ENCODE data around the gene BMPR1B.

BMPR1B gene

GRCh38 chr4:94944726-94945125, 187.0 kb downstream of the BMPR1B start:
- TF ChIP-seq, protein P1, sequence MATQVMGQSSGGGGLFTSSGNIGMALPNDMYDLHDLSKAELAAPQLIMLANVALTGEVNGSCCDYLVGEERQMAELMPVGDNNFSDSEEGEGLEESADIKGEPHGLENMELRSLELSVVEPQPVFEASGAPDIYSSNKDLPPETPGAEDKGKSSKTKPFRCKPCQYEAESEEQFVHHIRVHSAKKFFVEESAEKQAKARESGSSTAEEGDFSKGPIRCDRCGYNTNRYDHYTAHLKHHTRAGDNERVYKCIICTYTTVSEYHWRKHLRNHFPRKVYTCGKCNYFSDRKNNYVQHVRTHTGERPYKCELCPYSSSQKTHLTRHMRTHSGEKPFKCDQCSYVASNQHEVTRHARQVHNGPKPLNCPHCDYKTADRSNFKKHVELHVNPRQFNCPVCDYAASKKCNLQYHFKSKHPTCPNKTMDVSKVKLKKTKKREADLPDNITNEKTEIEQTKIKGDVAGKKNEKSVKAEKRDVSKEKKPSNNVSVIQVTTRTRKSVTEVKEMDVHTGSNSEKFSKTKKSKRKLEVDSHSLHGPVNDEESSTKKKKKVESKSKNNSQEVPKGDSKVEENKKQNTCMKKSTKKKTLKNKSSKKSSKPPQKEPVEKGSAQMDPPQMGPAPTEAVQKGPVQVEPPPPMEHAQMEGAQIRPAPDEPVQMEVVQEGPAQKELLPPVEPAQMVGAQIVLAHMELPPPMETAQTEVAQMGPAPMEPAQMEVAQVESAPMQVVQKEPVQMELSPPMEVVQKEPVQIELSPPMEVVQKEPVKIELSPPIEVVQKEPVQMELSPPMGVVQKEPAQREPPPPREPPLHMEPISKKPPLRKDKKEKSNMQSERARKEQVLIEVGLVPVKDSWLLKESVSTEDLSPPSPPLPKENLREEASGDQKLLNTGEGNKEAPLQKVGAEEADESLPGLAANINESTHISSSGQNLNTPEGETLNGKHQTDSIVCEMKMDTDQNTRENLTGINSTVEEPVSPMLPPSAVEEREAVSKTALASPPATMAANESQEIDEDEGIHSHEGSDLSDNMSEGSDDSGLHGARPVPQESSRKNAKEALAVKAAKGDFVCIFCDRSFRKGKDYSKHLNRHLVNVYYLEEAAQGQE (IDR thresholded peaks at IDR 0.05; ENCODE audit: insufficient read depth in 1 of 2, low read depth in 2 of 2, low read length in 2 of 2), result no peak
- TF ChIP-seq SIN3A (IDR thresholded peaks at IDR 0.05; ENCODE audit: borderline replicate concordance, insufficient read depth, low read length) (no peak), FOXP2 (optimal IDR thresholded peaks at IDR 0.05; ENCODE audit: borderline replicate concordance, extremely low read depth, extremely low read length, insufficient read depth) (no peak), TAF1 (IDR thresholded peaks at IDR 0.05; ENCODE audit: borderline replicate concordance, insufficient read depth, low read length) (no peak), POLR2AphosphoS5 (IDR thresholded peaks at IDR 0.05; ENCODE audit: low read depth, low read length) (no peak)

GRCh38 chr4:94947681-94948108, 189.9 kb downstream of the BMPR1B start:
- TF ChIP-seq TAF1 (IDR thresholded peaks at IDR 0.05; ENCODE audit: borderline replicate concordance, insufficient read depth, low read length) (no peak), POLR2AphosphoS5 (IDR thresholded peaks at IDR 0.05; ENCODE audit: low read depth, low read length) (no peak), SIN3A (IDR thresholded peaks at IDR 0.05; ENCODE audit: borderline replicate concordance, insufficient read depth, low read length) (no peak), FOXP2 (optimal IDR thresholded peaks at IDR 0.05; ENCODE audit: borderline replicate concordance, extremely low read depth, extremely low read length, insufficient read depth) (no peak)
- TF ChIP-seq, protein P1 (IDR thresholded peaks at IDR 0.05; ENCODE audit: insufficient read depth in 1 of 2, low read depth in 2 of 2, low read length in 2 of 2), result no peak

DNA sequence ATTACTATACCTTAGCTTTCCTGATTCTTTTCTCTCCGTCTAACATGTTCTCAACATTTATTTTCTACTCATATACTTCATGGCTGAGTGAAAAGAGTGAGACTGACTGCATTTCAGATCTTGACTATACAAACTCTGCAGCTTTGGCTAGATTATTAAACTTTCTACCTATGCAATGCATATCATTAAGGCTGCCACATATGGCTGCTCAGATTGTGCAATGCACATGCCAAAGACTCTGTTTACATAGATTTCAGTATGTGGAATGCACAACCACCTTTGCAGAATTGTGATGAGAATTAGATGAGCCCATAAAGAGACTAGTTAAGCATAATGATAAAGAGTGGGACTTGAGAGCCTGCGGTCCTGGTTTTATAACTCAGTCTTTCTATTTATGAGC, 196.5 kb downstream of the BMPR1B start:
- TF ChIP-seq FOXP2 (optimal IDR thresholded peaks at IDR 0.05; ENCODE audit: borderline replicate concordance, extremely low read depth, extremely low read length, insufficient read depth) (no peak), SIN3A (IDR thresholded peaks at IDR 0.05; ENCODE audit: borderline replicate concordance, insufficient read depth, low read length) (no peak), POLR2AphosphoS5 (IDR thresholded peaks at IDR 0.05; ENCODE audit: low read depth, low read length) (no peak), TAF1 (IDR thresholded peaks at IDR 0.05; ENCODE audit: borderline replicate concordance, insufficient read depth, low read length) (no peak)
- TF ChIP-seq, protein P1 (IDR thresholded peaks at IDR 0.05; ENCODE audit: insufficient read depth in 1 of 2, low read depth in 2 of 2, low read length in 2 of 2), result no peak

DNA sequence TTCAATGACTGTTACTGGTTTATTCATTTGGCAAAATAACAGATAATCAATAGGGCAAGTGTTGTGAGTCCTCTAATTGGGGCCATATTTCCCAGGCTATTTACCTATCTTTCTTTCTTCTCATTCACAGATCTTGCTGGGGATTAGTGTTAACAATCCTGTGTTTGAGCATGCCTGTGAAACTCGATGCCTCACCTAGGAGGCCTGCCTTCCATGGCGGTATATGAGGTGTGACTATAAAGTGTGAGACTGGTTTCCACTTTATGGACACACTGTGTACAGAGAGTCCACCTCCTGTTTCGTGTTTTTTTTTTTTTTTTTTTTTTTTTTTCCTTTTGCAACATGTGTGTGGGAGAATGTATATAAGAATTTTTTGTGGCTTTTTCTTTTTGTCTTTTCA, 199.3 kb downstream of the BMPR1B start:
- TF ChIP-seq POLR2AphosphoS5 (IDR thresholded peaks at IDR 0.05; ENCODE audit: low read depth, low read length) (no peak), FOXP2 (optimal IDR thresholded peaks at IDR 0.05; ENCODE audit: borderline replicate concordance, extremely low read depth, extremely low read length, insufficient read depth) (no peak), SIN3A (IDR thresholded peaks at IDR 0.05; ENCODE audit: borderline replicate concordance, insufficient read depth, low read length) (no peak), TAF1 (IDR thresholded peaks at IDR 0.05; ENCODE audit: borderline replicate concordance, insufficient read depth, low read length) (no peak)
- TF ChIP-seq, protein P1 (IDR thresholded peaks at IDR 0.05; ENCODE audit: insufficient read depth in 1 of 2, low read depth in 2 of 2, low read length in 2 of 2), result no peak

GRCh38 chr4:94959307-94959706, 201.6 kb downstream of the BMPR1B start:
- TF ChIP-seq, protein P1 (IDR thresholded peaks at IDR 0.05; ENCODE audit: insufficient read depth in 1 of 2, low read depth in 2 of 2, low read length in 2 of 2), result no peak
- TF ChIP-seq FOXP2 (optimal IDR thresholded peaks at IDR 0.05; ENCODE audit: borderline replicate concordance, extremely low read depth, extremely low read length, insufficient read depth) (no peak), SIN3A (IDR thresholded peaks at IDR 0.05; ENCODE audit: borderline replicate concordance, insufficient read depth, low read length) (no peak)

Data from PFSK-1 (cell line).